ENCODE measurements around the gene SELENOS.

The SELENOS gene, protein sequence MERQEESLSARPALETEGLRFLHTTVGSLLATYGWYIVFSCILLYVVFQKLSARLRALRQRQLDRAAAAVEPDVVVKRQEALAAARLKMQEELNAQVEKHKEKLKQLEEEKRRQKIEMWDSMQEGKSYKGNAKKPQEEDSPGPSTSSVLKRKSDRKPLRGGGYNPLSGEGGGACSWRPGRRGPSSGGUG

DNA sequence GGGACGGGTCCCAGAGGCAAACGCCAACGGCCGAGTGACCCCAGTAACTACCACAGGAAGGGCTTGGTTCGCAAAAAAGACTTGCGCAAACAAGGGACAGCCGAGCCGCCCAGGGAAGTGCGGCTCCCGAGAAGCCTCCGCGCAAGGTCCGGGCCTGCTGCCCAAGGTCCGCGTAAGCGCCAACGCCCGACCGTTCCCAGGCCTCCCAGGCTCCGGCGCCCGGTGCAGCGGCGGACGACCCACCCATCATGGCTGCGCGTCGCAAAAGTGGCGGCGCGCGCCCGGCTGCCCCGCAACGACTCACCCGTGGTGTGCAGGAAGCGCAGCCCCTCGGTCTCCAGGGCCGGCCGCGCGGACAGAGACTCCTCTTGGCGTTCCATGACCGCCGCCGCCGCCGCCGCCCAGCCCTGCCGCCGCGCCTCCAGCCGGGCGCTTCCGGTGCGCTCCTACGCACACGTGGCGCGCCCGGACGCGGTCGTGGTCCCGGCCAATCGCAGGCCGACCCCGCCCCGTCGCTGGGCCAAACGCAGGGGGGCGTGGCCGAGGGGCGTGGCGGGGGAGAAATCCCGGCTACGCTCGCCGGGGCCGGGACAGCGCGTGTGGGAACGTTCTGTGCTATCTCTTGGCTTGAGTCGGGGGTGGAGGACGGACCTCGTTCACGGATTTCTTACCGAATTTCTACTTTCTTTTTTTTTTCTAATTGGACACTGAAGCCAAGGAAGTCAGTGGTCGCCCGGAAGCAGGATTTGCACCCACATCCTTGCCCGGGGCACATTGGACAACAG lies at the start of gene SELENOS:
TSS of gene SELENOS (minus strand) at position 448 of the 785 bp plus-strand sequence. CDS start at position 380, 68 bp downstream.
- DNase-seq (ENCODE audit: low spot score): peak; percentile 93
- TF ChIP-seq, protein P1, sequence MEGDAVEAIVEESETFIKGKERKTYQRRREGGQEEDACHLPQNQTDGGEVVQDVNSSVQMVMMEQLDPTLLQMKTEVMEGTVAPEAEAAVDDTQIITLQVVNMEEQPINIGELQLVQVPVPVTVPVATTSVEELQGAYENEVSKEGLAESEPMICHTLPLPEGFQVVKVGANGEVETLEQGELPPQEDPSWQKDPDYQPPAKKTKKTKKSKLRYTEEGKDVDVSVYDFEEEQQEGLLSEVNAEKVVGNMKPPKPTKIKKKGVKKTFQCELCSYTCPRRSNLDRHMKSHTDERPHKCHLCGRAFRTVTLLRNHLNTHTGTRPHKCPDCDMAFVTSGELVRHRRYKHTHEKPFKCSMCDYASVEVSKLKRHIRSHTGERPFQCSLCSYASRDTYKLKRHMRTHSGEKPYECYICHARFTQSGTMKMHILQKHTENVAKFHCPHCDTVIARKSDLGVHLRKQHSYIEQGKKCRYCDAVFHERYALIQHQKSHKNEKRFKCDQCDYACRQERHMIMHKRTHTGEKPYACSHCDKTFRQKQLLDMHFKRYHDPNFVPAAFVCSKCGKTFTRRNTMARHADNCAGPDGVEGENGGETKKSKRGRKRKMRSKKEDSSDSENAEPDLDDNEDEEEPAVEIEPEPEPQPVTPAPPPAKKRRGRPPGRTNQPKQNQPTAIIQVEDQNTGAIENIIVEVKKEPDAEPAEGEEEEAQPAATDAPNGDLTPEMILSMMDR (IDR thresholded peaks at IDR 0.05; ENCODE audit: extremely low read depth, missing control alignments): no peak

DNA sequence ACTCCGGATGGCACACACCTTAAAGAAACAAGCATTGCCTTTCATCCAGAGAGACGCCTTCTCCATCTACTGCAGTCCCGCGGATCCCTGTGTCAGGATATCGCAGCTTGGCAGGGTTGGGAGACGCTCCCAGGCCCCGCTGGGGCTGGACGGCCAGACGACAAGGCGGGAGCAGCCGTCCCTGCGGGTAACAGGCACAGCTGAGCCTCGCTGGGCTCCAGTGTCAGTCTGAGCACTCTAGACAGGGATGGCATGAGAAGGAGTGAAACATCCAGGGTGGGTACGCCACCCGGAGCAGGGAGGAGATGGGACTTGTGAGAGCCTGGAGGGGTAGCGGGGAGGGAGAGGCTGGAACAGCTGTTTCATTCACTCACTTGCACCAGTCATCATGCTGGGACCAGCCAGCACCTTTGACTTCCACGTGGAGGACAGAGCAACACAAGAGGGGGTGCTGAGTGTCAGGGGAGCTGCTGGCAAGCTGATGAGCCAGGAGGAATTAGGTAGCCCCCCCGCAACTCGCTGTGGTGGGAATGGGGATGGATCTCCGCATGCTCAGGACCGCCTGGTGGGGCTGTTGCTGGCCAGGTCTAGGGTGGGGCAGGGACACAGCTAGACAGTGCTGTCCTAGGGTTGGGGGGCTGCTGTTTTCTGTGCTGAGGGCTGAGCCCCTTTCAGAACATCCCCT lies 49.3 kb upstream of the SELENOS start:
- TF ChIP-seq, protein P1 (IDR thresholded peaks at IDR 0.05; ENCODE audit: extremely low read depth, missing control alignments): no peak
- DNase-seq (ENCODE audit: low spot score): no peak

DNA sequence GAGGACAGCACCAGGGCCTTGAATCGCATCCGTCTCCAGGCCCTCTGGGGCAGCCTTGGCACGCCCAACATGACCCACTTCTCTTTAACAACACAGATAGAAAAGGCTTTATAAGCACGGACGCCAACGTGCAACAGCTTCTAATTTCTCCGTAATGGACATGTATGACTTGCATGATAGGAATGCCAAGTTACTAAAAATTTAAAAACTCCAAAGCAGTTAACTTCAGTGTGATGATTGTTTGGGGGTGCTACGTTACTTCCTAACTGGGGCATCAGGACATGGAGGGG lies 48.7 kb upstream of the SELENOS start:
- TF ChIP-seq, protein P1 (IDR thresholded peaks at IDR 0.05; ENCODE audit: extremely low read depth, missing control alignments): no peak
- DNase-seq (ENCODE audit: low spot score): no peak

- no peak for DNase-seq (ENCODE audit: low spot score)
- TF ChIP-seq, protein P1 (IDR thresholded peaks at IDR 0.05; ENCODE audit: extremely low read depth, missing control alignments): no peak
Observed at GRCh38 chr15:101325263-101326025, 48.2 kb upstream of the SELENOS start.

DNA sequence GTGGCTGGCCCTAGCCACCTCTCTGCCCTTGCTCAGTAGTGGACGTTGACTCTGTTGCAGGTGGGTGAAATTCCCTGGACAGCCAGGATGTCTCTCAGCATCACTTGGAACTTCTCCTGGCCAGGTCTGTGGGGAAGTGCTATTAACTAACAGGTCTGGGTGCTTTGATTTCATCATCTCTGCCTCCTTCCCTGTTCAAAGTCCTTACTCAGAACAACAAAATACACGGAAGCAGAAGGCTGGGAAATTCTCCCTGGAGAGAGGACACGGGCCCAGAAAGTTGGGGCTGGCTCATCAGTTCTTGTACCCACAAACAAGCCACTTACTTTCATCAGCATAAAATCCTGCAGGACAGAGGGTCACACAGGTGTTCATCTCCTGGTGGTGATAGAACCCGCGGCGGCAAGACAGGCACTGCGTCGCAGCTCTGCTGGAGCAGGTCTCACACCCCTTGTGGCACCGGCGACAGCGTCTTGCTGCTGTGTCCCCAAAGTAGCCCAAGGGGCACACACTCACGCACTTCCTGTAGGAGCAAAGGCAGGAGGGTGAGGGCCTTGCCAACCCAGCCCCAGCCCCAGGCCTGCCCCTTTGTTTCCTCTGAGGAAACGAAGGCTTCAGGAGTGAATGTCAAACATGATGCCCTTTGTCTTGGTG lies 47.4 kb upstream of the SELENOS start:
- TF ChIP-seq, protein P1 (IDR thresholded peaks at IDR 0.05; ENCODE audit: extremely low read depth, missing control alignments): no peak
- DNase-seq (ENCODE audit: low spot score): no peak

GRCh38 chr15:101323793-101324523 lies 46.7 kb upstream of the SELENOS start:
- TF ChIP-seq, protein P1 (IDR thresholded peaks at IDR 0.05; ENCODE audit: extremely low read depth, missing control alignments): no peak

More at GRCh38 chr15:101323793-101324523, 46.7 kb upstream of the SELENOS start:
- DNase-seq (ENCODE audit: low spot score): no peak

Data from GM20000 (cell line).